ENCODE data around the gene ABCB10. TPM values are rescaled to one million over a fixed set of nuclear protein-coding genes. Genes with fewer than 3 reads are reported as not detected.

The ABCB10 gene
- total RNA-seq, 2 experiments from 2014 or later: 18.9 to 19.1 TPM

DNA sequence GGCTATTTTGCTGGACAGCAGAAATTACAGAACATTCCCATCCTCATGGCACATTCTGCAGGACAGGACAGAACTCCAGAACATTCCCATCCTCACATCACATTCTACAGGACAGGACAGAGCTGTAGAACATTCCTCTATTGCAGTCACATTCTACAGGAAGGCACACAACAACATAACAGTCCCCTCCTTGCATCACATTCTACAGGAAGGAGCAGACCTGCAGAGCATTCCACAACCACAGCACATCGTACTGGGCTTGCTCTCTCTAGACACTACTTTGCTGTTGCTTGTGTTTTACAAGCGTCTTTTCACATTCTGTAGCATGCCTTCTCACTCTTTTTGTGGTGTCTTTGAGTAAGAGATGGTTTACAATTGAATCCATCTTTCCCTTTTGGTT lies 26.8 kb upstream of the ABCB10 start:
- Mint-ChIP-seq H3K4me3 (no peak overlapping the region), H3K36me3 (ENCODE audit: low read depth) (peaks cover 2% of the 10 kb centered on the region), H3K4me1 (ENCODE audit: low read depth) (no peaks in the 10 kb centered on the region), H3K9me3 (no peaks in the 10 kb centered on the region), H3K27me3 (ENCODE audit: low read depth) (no peaks in the 10 kb centered on the region), H3K27ac (no peak overlapping the region)
- intact Hi-C loops (cut with micrococcal nuclease): no loop called here
- CTCF ChIA-PET: no interaction called here
- DNase-seq: no peak

DNA sequence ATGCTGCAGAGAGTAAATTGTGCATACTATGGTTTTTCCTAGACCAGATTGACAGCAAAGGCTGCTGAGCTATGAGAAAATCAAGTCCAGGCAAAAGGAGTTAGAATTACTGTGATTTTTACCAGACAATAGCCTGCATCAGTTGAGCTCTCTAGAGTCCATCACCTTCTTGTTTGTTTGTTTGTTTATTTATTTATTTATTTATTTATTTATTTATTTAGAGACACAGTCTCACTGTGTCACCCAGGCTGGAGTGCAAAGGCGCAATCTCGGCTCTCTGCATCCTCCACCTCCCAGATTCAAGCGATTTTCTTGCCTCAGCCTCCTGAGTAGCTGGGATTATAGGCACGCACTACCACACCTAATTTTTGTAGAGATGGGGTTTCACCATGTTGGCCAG lies 24.2 kb upstream of the ABCB10 start:
- Mint-ChIP-seq H3K4me3 (no peak overlapping the region), H3K4me1 (ENCODE audit: low read depth) (peaks cover 3% of the 10 kb centered on the region), H3K27me3 (ENCODE audit: low read depth) (peaks cover 5% of the 10 kb centered on the region), H3K36me3 (ENCODE audit: low read depth) (no peaks in the 10 kb centered on the region), H3K27ac (no peak overlapping the region), H3K9me3 (no peaks in the 10 kb centered on the region)
- intact Hi-C loops (cut with micrococcal nuclease): no loop called here
- CTCF ChIA-PET: interaction anchor here (0.6 kb wide), 1 partner anchor 96 kb away, joined by 4 read pairs; no protein-coding TSS in a partner anchor
- DNase-seq: no peak

DNA sequence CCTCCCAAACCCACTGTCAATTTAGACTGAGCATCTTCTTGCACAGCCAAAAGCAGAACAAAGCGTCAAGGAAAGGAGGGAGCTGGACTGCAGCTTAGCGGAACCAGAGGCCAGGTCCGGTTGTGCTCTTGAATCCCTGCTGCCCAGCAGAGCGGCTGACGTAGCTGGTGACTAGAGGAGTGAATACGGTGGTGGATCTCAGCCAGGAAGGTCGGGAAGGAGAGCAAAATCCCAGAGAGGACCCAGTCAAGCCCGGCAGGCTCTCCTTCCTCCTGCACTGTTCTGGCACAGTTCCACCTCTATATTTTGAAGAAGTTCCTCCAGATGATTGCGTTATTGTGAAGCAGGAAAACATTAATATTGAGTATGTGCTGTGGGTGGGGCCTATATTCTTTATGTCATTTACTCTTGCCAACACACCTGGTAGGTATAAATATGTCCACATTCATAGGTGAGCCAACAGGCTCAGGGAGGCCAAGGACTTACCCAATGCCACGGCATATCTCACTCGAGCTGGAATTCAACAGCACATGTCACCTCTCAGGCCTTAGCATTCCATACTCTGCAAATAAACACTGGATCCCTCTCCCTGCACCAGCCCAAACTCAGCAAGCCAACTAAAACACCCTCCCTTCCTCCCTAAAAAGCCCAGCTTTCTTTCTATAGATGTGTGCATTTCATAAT lies 23.6 kb upstream of the ABCB10 start:
- H3K4me1 Mint-ChIP-seq (ENCODE audit: low read depth): peaks cover 3% of the 10 kb centered on the region
- no peaks in the 10 kb centered on the region for H3K9me3 Mint-ChIP-seq
- intact Hi-C loops (cut with micrococcal nuclease): no loop called here
- no peak for DNase-seq
- CTCF ChIA-PET: interaction anchor here (0.6 kb wide), 1 partner anchor 97 kb away, joined by 4 read pairs; no protein-coding TSS in a partner anchor
- H3K27me3 Mint-ChIP-seq (ENCODE audit: low read depth): peaks cover 5% of the 10 kb centered on the region
- no peaks in the 10 kb centered on the region for H3K36me3 Mint-ChIP-seq (ENCODE audit: low read depth)
- no peak overlapping the region for H3K27ac Mint-ChIP-seq
- H3K4me3 Mint-ChIP-seq: no peak overlapping the region

DNA sequence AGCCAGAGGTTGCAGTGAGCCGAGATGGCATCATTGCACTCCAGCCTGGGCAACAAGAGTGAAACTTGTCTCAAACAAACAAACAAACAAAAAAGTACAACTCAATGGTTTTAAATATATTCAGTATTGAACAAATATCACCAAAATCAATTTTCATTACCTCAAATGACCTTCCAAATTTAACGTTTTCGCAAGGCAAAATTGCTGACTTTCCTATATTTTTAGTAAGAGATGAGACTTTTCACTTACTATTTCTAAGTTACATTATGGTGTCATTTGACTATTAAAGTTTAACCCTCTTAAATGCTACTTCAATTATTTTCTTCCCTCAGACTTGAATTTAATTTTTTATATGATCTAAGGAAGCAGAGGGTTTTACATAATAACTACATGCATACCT lies 23.0 kb upstream of the ABCB10 start:
- Mint-ChIP-seq H3K27me3 (ENCODE audit: low read depth) (peaks cover 5% of the 10 kb centered on the region), H3K27ac (no peak overlapping the region), H3K4me3 (no peak overlapping the region), H3K36me3 (ENCODE audit: low read depth) (no peaks in the 10 kb centered on the region), H3K4me1 (ENCODE audit: low read depth) (peaks cover 3% of the 10 kb centered on the region), H3K9me3 (no peaks in the 10 kb centered on the region)
- intact Hi-C loops (cut with micrococcal nuclease): no loop called here
- DNase-seq: no peak
- CTCF ChIA-PET: no interaction called here

DNA sequence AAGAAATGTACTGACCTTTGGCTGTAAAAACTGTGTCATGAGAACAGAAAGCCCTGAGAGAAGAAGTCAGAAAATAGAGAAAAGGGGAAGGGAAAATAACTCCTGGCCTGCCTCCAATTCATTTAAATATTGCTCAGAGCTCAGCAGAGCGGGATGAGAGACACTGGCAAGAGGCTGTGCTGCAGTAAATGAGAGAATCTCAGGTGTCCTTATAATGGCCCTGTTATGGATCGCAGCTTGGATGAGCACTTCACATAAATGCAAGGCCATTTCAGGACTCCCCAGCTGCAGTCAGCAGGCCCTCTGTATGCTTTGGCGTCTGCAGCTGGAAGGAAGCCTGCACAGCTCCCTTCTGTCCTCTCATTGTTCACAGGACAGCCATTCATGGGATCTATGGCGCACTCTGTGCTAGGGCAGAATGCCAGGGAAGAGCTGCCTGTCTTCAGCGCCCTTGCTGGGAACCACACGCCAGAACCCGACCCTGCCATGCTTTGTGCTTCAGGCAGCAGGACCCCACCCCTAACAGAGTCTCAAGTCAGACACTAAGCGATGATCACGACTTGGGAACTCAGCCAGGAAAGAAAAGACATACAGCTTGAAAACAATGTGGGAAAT lies 20.7 kb upstream of the ABCB10 start:
- Mint-ChIP-seq H3K27ac (no peak overlapping the region), H3K4me1 (ENCODE audit: low read depth) (peaks cover 3% of the 10 kb centered on the region), H3K4me3 (no peak overlapping the region), H3K36me3 (ENCODE audit: low read depth) (no peaks in the 10 kb centered on the region), H3K9me3 (no peaks in the 10 kb centered on the region), H3K27me3 (ENCODE audit: low read depth) (peaks cover 5% of the 10 kb centered on the region)
- CTCF ChIA-PET: no interaction called here
- DNase-seq: no peak
- intact Hi-C loops (cut with micrococcal nuclease): no loop called here

DNA sequence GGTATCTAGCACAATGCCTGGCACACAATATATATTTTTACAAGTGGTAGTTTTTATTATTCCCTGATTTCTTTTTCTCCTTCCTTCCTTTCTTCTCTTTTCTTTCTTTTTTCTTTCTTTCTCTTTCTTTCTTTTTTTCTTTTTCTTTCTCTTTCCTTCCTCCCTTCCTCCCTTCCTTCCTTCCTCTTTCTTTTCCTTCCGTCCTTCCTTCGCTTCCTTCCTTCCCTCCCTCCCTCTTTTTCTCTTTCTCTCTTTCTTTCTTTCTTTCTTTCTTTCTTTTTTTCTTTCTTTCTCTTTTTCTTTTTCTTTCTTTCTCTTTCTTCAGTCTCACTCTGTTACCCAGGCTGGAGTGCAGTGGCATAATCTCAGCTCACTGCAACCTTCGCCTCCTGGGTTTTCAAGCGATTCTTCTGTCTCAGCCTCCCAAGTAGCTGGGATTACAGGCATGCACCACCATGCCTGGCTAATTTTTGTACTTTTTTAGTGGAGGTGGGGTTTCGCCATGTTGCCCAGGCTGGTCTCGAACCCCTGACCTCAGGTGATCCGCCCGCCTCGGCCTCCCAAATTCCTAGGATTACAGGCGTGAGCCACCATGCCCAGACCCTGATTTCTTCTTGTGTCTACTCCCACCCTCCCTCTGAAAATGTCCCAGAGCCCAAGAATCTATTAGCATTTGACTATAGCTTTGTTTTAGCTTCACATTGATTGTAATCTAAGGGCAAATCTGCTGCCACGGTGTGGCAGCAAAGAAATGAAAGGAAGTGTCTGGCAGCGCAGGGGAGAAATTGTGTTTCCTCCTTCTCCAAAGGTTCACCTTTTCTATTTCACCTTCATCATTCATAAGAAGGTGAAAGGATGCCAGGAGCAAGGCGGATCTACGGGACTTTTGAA lies 19.9 kb upstream of the ABCB10 start:
- no peak overlapping the region for H3K27ac Mint-ChIP-seq
- CTCF ChIA-PET: no interaction called here

DNA sequence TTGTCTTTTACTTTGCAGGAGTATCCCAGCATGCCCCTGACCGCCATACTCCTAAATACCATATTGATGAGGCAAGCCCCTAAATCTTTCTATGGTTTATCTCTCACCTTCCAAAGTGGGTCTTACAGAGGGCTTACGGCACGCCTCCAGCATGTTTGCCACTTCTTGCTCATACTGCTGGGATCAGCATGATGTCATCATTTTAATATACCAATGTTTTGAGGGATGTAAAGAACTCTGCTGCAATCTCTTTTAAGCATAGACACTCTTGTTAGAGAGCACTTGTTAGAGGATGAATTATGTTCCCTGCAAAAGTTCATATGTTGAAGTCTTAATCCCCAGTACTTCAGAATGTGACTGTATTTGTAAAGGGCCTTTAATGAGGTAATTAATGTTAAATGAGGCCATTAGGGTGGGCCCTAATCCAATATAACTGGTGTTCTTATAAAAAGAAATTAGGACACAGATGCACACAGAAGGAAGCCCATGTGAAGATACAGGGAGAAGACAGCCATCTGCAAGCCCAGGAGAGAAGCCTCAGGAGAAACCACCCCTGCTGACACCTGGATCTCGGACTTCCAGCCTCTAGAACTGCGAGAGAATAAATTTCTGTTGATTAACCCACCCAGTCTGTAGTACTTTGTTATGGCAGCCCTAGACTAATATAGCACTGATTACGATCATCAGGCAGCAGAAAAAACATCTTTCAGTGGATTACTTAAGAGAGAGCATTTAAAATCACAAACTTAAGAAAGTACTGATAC lies 16.4 kb upstream of the ABCB10 start:
- CTCF ChIA-PET: no interaction called here
- DNase-seq: no peak
- H3K4me1 Mint-ChIP-seq (ENCODE audit: low read depth): peaks cover 3% of the 10 kb centered on the region
- no peak overlapping the region for H3K4me3 Mint-ChIP-seq
- H3K36me3 Mint-ChIP-seq (ENCODE audit: low read depth): no peaks in the 10 kb centered on the region
- H3K9me3 Mint-ChIP-seq: no peaks in the 10 kb centered on the region
- no peak overlapping the region for H3K27ac Mint-ChIP-seq
- peaks cover 5% of the 10 kb centered on the region for H3K27me3 Mint-ChIP-seq (ENCODE audit: low read depth)
- intact Hi-C loops (cut with micrococcal nuclease): no loop called here

More for the DNA sequence above, 19.9 kb upstream of the ABCB10 start:
- H3K4me1 Mint-ChIP-seq (ENCODE audit: low read depth): peaks cover 3% of the 10 kb centered on the region
- H3K27me3 Mint-ChIP-seq (ENCODE audit: low read depth): peaks cover 5% of the 10 kb centered on the region
- H3K36me3 Mint-ChIP-seq (ENCODE audit: low read depth): no peaks in the 10 kb centered on the region
- intact Hi-C loops (cut with micrococcal nuclease): no loop called here
- DNase-seq: no peak
- H3K4me3 Mint-ChIP-seq: no peak overlapping the region
- no peaks in the 10 kb centered on the region for H3K9me3 Mint-ChIP-seq

DNA sequence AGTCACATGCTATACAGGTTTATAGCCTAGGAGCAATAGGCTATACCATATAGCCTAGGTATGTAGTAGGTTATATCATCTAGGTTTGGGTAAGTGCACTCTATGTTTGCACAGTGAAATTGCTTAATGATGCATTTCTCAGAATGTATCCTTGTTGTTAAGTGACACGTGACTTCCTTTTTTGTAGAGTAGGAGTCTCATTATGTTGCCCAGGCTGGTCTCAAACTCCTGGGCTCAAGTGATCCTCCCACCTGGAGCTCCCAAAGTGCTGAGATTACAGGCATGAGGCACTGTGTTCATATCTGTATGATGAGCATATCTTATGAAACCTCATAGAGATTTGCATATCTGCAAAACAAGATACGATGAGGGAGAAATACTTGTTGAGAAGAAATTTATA lies 13.8 kb upstream of the ABCB10 start:
- Mint-ChIP-seq H3K27me3 (ENCODE audit: low read depth) (no peaks in the 10 kb centered on the region), H3K4me1 (ENCODE audit: low read depth) (no peaks in the 10 kb centered on the region), H3K36me3 (ENCODE audit: low read depth) (no peaks in the 10 kb centered on the region), H3K9me3 (no peaks in the 10 kb centered on the region), H3K27ac (no peak overlapping the region), H3K4me3 (no peak overlapping the region)
- CTCF ChIA-PET: no interaction called here
- no peak for DNase-seq
- intact Hi-C loops (cut with micrococcal nuclease): no loop called here

DNA sequence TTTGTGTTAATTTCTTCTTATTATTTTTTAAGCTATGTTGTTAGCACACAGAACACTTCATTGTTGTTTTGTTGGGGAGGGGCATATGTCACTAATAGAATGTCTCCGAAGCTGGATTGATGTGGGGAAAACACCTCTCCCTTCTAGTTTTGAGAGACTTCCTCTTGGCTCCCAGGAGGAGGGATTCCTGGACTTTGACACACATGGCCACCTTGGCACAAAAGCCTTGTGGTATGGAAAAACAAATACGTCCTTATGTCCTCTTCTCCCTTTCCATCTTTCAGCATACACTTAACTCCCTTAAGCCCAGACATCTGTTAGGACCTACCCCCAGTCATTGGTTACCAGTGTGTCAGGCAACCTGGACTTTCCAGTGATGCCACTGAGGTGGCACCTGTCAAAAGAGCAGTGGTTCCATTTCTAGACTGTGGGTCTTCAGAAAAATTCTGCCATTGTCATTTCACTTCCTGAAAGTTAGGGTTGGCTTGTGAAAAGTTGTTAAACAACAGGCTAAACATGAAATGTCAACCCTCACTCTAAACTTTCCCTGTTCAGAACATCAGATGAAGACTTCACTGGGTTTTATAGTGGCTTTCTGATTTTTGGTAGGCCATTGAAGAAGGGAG lies 12.5 kb upstream of the ABCB10 start:
- CTCF ChIA-PET: no interaction called here
- Mint-ChIP-seq H3K27ac (no peak overlapping the region), H3K36me3 (ENCODE audit: low read depth) (no peaks in the 10 kb centered on the region), H3K4me3 (no peak overlapping the region), H3K9me3 (no peaks in the 10 kb centered on the region), H3K27me3 (ENCODE audit: low read depth) (no peaks in the 10 kb centered on the region), H3K4me1 (ENCODE audit: low read depth) (no peaks in the 10 kb centered on the region)
- intact Hi-C loops (cut with micrococcal nuclease): no loop called here
- no peak for DNase-seq

DNA sequence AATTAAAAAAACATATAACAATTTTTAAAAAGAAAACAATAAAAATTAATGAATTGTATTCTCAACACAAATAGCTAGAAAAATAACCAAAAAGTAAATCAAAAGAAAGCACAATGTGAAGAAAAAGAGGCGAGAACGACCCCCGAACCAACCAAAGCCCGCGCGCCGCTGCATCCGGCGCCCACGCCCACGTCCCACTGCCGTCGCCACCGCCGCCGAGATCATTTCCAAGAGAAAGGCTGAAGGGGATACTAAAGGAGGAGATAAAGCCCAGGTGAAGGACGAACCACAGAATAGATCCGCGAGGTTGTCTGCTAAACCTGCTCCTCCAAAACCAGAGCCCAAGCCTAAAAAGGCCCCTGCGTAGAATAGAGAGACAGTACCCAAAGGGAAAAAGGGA lies 11.8 kb upstream of the ABCB10 start:
- CTCF ChIA-PET: no interaction called here
- H3K36me3 Mint-ChIP-seq (ENCODE audit: low read depth): no peaks in the 10 kb centered on the region
- H3K4me1 Mint-ChIP-seq (ENCODE audit: low read depth): no peaks in the 10 kb centered on the region
- DNase-seq: no peak
- no peak overlapping the region for H3K27ac Mint-ChIP-seq
- intact Hi-C loops (cut with micrococcal nuclease): no loop called here
- no peak overlapping the region for H3K4me3 Mint-ChIP-seq
- no peaks in the 10 kb centered on the region for H3K27me3 Mint-ChIP-seq (ENCODE audit: low read depth)
- H3K9me3 Mint-ChIP-seq: no peaks in the 10 kb centered on the region

DNA sequence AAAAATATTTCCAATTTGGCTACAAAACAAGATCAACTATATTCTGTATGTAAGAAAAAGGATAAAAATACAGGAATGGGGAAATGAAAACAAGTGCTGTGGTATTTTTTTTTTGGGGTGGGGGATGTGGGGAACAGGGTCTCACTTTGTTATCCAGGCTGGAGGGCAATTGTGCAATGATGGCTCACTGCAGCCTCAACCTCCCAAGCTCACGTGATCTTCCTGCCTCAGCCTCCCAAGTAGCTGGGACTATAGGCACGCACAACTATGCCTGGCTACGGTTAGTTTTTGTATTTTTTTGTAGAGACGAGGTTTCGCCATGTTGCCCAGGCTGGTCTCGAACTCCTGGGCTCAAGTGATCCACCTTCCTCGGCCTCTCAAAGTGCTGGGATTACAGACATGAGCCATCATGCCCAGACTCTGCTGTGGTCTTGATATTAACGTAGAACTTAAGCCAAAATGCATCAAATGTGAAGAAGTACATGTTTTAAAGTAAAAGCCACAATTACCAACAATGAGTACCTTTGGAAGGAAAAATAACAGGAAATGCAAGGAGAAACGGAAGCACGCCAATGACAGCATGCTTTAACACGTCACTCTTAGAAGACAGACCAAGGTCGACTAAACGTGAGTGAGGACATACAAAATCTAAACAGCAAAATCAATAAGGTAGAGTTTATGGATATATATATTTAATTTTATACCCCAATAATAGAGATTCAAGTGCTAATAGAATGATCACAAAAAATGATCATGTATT lies 8.8 kb upstream of the ABCB10 start:
- Mint-ChIP-seq H3K27ac (no peak overlapping the region), H3K4me3 (no peak overlapping the region), H3K4me1 (ENCODE audit: low read depth) (no peaks in the 10 kb centered on the region), H3K36me3 (ENCODE audit: low read depth) (no peaks in the 10 kb centered on the region), H3K9me3 (no peaks in the 10 kb centered on the region), H3K27me3 (ENCODE audit: low read depth) (no peaks in the 10 kb centered on the region)
- intact Hi-C loops (cut with micrococcal nuclease): no loop called here
- CTCF ChIA-PET: no interaction called here
- DNase-seq: no peak
